ENCODE results near the gene SPON2. TPM values are rescaled to one million over a fixed set of nuclear protein-coding genes. Genes with fewer than 3 reads are reported as not detected.

Gene SPON2
- total RNA-seq, 1 experiment from 2014 or later: 0.88 TPM

DNA sequence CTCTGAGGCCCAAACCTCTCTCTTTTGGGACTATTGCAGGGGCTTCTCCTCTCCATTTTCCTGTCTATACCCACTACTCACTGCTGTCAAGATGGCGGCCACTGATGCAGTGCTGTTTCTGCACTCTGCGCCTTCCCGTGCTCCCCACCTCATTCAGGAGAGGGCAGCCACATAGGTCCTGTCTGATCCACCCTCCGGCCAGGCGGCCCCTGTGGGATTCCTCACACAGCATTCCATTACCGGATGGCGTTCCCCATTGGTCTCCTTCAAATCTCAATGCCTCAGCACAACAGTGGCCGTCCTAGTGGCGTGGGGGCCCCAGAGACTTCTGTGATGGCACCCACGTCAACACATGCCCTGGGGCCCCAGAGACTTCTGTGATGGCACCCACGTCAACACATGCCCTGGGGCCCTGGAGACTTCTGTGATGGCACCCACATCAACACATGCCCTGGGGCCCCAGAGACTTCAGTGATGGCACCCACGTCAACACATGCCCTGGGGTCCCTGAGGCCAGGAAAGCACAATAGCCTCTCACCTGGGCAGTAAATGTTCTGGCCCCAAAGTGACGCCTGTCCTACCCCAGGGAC is 7.3 kb downstream of the SPON2 start:
- no peak for DNase-seq (ENCODE audit: low read depth)
- in situ Hi-C loops (cut with HindIII; ENCODE audit: low pct_unique_long_range_greater_than_20kb, low sequenced_read_pairs): no loop called here

DNA sequence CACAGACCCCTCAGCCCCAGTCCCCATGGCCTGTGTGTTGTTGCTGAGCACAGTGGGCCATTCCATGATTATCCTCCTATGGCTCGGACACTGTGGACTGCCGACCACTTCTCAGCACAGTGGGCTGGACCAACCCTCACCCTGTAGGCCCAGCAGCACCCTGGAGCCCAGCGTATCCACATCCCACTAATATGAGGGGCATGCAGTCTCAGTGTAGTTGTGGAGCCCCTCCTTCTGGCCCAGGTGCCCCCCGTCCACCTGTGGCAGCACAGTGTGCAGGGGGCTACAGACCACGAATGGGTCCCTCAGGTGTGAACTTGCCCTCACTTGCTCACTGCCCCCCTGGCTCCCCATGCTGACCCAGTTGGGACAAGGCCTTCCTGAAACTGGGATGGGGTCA is 7.9 kb downstream of the SPON2 start:
- in situ Hi-C loops (cut with HindIII; ENCODE audit: low pct_unique_long_range_greater_than_20kb, low sequenced_read_pairs): no loop called here
- DNase-seq (ENCODE audit: low read depth): no peak

DNA sequence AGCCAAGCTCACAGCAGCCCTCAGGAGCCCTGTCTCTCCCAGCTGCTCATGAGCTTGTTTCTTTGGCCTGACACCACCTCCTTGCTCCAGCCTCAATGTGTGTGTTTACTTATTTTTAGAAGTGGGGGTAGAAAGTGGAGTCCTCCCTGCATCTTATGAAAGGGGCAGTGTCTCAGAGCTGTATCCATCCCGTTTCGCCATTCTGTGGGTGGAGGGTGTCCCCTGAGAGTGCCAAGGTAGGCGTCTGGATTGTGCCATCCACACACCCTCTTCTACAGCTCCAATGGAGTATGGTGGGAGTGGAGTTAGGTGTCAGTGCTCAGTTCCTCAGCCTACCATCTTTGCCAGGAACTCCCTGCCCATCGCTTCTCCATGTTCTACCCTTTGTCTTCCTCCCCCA is 8.3 kb downstream of the SPON2 start:
- DNase-seq (ENCODE audit: low read depth): no peak
- in situ Hi-C loops (cut with HindIII; ENCODE audit: low pct_unique_long_range_greater_than_20kb, low sequenced_read_pairs): no loop called here

DNA sequence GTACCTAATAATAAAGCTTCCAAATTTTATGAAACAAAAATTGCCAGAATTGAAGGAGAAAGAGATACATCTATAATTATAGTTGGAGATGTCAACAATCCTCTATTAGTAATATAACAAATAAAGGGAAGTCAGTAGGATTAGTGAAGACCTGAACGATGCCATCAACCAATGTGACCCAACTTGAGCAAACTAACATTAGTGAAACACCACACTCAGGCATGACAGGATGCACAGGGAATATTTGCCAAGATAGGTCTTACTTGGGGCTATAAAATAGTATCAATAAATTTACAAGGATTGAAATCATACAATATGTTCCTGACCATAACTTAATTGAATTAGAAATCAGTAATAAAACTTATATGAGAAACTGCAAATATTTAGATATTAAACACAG is 12.0 kb downstream of the SPON2 start:
- in situ Hi-C loops (cut with HindIII; ENCODE audit: low pct_unique_long_range_greater_than_20kb, low sequenced_read_pairs): no loop called here
- no peak for DNase-seq (ENCODE audit: low read depth)

DNA sequence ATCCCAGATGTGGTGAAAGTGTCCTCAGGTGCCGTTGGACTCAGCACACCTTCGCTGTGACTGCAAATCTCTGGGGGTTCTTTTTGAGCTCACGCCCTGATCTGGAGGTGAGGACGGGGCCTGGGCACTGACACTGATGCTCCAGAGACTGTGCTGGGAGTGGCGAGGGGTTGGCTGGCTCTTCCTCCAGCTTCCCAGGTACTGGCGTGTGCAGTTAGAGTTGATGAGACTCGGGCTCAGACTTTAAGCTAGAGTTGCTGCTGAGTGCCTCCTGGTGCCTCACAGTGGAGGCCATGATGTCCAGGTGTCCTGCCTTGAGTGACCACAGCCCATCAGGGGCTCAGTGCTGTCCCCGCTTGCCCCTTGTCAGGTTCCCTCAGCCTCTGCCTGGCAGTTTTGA is 16.3 kb downstream of the SPON2 start:
- no peak for DNase-seq (ENCODE audit: low read depth)
- in situ Hi-C loops (cut with HindIII; ENCODE audit: low pct_unique_long_range_greater_than_20kb, low sequenced_read_pairs): no loop called here

DNA sequence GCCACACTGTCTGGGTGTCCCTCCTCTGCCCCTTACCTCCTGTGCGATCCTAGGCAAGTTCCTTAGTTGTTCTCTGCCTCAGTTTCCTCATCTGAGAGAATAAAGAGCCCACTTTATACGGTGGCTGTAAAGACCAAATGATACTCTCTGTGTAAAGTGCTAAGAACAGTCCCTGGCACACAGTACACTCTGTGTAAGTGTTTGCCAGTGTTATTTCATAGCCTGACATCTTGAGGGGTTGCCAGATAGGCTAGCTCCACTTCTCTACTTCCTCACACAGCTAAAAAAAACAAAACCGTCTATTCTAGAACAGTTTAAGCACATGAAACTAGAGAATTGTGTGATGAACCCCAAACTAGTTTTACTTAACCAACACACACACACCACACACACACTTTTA is 17.1 kb downstream of the SPON2 start:
- in situ Hi-C loops (cut with HindIII; ENCODE audit: low pct_unique_long_range_greater_than_20kb, low sequenced_read_pairs): no loop called here
- DNase-seq (ENCODE audit: low read depth): no peak

DNA sequence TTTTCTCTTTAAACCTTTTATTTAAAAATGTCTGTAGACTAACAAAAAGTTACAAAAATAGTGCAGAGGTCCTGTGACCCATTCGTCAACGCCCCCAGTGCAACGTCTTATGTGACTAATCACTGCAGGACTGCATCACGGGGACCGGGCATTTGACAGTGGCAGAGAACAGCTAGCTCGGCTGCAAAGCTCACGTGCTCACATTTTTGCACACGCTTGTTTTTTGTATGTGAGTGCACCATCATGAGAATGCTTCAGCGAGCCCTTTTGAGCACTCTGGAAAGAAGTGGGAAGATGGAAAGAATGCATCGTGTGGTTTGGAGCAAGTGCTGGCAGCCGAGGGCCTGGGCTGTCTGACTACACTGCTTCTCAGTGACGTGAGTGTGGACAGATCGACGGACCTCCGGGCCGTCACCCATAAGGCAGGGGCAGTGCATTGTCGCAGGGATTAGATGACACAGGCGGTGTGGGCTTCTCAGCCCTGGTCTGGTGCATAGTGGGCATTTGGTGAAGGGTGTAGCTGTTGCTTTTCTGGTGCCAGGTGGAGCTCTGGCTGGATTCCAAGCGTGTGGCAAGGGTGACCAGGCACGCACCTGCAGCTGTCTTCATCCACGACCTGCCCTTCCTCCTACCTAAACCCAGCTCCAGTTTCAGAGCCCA is 17.7 kb downstream of the SPON2 start:
- in situ Hi-C loops (cut with HindIII; ENCODE audit: low pct_unique_long_range_greater_than_20kb, low sequenced_read_pairs): no loop called here
- DNase-seq (ENCODE audit: low read depth): no peak

DNA sequence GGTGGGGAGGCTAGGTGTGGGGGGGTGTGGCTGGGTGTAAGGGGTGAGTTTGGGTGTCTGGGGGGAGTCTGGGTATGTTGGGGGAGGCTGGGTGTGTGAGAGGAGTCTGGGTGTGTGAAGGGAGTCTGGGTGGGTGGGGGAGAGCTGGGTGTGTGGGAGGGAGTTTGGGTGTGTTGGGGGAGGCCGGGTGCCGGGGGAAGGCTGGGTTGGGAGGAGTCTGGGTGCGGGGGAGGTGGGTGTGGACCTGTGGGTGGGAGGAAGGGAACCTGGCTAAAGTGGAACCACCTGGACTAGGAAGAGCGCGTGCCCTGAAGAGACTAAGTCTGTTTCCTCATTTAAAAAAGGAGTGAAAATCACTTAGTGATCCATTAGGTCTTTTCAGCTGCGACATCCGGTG is 18.3 kb downstream of the SPON2 start:
- DNase-seq (ENCODE audit: low read depth): no peak
- in situ Hi-C loops (cut with HindIII; ENCODE audit: low pct_unique_long_range_greater_than_20kb, low sequenced_read_pairs): no loop called here

DNA sequence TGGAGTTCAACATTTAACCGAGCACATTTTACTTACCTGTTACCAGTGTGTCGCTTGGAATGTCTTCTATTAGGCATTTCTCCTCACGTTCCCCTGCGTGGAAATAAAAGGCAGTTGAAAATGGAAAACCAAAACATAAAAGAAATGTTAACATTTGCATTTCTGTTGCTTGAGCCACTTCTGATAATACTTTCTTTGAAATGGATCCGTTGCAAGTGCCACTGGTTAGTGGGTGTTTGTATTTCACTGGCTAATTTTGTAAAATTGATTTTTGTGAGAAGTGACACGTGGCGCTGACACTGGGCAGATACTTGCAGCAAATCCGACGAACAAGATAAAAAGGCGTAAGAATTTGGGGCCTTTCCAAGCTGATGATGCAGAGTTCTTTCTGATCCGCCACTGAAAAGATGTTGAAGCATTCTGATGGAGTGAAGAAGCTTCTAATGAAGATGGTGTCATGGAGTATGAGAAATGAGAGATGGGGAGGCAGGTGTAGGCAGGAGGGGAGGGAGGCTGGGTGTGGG is 18.8 kb downstream of the SPON2 start:
- in situ Hi-C loops (cut with HindIII; ENCODE audit: low pct_unique_long_range_greater_than_20kb, low sequenced_read_pairs): no loop called here
- no peak for DNase-seq (ENCODE audit: low read depth)

DNA sequence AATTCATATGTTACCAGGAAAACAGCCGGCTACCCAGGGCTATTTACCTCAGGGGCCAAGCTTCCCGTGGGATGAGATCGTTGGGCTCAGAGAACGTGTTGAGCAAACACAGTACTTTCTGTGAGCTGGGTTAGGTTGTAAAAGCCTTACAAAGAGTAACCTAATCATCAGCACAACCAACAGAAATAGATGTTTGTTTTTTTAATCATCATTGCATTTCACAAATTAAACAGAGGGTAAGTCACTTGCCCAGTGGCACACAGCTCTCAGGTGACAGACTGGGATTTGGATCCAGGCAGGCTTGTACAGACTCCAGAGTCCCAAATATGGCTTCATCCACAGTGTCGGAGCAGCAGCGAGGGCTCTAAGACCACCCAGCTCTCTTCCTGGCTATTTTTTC is 20.1 kb downstream of the SPON2 start:
- in situ Hi-C loops (cut with HindIII; ENCODE audit: low pct_unique_long_range_greater_than_20kb, low sequenced_read_pairs): no loop called here
- no peak for DNase-seq (ENCODE audit: low read depth)

DNA sequence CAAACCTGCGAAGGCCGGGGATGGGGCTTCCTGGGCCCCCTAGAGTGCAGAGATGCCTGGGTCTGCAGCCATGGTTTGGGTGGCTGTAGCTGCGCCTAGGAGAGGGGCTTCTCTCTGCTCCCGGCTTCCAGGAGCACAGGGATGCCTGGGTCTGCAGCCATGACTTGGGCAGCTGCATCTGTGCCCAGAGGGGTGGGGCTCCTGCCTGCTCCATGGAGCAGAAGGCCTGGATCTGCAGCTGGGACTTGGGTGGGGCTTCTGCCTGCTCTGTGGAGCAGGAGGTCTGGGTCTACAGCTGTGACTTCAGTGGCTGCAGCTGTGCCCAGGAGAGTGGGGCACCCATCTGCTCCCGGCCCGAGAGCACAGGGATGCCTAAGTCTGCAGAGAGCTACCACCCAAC is 20.8 kb downstream of the SPON2 start:
- no peak for DNase-seq (ENCODE audit: low read depth)
- in situ Hi-C loops (cut with HindIII; ENCODE audit: low pct_unique_long_range_greater_than_20kb, low sequenced_read_pairs): no loop called here

DNA sequence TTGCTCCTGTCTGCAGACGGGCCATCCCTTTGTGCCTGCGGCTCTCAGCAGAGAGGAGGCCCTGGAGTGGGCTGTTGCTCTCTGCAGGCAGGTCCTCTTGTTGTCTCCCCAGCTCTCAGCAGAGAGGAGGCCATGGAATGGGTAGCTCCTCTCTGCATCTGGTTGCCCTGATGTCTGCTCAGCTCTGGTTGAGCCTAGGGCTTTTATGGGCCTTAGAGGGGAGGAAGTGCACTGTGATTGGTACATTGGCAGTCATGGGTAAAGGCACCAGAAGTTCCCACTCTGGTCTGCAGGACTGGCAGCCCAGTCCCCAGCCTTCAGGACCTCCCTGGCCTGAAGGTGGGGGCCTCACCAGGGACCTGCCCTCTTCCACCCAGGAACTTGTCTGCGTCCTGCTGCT is 21.5 kb downstream of the SPON2 start:
- in situ Hi-C loops (cut with HindIII; ENCODE audit: low pct_unique_long_range_greater_than_20kb, low sequenced_read_pairs): no loop called here
- DNase-seq (ENCODE audit: low read depth): no peak

DNA sequence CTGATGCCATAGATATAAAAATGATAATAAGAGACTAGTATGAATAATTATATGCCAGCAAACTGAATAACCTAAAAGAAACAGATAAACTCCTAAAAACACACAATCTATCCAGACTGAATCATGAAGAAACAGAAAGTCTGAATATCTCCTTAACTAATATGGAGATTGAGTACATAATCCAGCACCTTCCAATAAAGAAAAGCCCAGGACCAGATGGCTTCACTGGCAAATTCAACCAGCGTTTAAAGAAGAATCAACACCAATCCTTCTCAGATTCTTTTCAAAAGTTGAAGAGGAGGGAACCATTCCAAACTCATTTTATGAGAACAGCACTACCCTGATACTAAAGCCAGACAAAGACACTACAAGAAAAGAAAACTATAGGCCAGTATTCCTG is 32.5 kb downstream of the SPON2 start:
- no peak for DNase-seq (ENCODE audit: low read depth)
- in situ Hi-C loops (cut with HindIII; ENCODE audit: low pct_unique_long_range_greater_than_20kb, low sequenced_read_pairs): no loop called here

DNA sequence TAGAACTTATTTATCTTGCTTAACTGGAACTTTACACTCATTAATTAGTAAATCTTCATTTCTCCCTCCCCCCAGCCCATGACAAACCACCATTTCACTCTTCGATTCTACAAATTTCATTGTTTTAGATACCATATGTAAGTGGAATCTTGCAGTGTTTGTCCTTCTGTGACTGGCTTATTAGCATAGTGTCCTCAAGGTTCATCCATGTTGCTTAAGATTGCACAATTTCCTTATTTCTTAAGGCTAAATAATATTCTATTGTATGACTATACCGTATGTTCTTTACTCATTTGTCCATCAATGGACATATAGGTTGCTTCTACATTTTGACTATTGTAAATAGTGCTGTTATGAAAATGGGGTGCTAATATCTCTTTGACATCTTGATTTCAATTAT is 34.5 kb downstream of the SPON2 start:
- DNase-seq (ENCODE audit: low read depth): no peak
- in situ Hi-C loops (cut with HindIII; ENCODE audit: low pct_unique_long_range_greater_than_20kb, low sequenced_read_pairs): no loop called here

DNA sequence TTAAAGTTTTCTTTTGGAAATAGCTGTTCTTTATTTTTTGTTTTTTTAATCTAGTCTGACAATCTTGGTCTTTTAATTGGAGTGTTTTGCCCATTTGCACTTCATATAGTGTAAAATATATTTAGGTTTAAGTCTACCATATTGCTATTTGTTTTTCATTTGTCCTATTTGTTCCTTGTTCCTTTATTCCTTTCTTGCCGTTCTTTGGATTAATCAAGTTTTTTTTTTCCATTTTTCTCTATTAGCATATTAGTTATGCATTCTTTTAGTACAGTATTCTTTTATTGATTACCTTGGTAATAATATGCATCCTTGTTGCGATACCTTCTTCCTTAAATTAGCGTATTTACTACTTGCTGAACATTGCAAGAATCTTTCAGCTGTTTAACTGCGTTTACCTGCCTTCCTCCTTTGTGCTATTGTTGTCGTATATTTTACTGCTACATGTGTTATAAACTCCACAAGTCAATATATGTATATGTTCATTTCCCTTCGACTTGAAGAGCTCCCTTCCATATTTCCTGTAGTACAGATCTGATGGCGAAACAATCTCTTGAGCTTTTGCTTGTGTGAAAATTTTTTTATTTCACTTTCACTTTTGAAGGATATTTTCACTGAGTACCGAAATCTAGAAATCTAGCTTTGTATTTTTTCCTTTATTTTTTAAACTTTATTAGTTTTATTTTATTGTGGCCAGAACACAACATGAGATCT is 35.2 kb downstream of the SPON2 start:
- DNase-seq (ENCODE audit: low read depth): no peak
- in situ Hi-C loops (cut with HindIII; ENCODE audit: low pct_unique_long_range_greater_than_20kb, low sequenced_read_pairs): no loop called here

DNA sequence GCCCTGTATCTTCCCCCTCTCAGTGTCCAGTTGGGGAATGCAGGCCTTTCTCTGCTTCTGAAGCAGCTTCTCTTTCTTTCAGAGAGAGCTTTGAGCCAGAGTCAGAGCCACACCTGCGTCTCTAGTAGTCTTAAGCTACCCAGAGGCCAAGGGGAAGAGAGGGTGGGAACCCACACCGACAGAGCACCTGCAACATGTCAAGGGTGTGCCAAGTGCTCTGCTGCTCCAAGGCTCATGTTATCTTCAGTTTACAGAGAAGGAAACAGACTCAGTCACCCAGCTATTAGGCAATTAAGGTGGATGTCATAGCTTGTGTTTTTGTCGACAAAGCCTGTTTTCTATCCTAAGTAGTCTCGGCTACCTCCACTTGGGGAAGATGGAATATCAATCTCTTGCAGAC is 36.3 kb downstream of the SPON2 start:
- in situ Hi-C loops (cut with HindIII; ENCODE audit: low pct_unique_long_range_greater_than_20kb, low sequenced_read_pairs): no loop called here
- DNase-seq (ENCODE audit: low read depth): no peak

DNA sequence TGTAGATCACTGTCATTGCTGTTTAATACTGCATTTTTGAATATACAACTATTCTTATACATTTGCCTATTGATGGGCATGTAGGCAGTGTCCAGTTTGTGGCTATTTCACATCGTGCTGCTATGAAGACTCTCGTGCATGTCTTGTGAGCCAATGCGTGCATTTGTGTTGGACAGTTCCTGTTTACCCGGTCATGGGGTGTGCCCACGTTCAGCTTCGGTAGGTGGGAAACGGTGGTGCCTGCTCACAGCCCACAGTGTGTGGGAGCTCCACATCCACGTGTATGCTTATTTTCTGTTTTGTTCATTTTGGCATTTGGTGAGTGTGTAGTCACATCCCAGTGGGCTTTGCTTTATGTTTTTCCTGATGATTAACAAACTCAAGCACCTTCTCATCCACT is 39.4 kb downstream of the SPON2 start:
- no peak for DNase-seq (ENCODE audit: low read depth)
- in situ Hi-C loops (cut with HindIII; ENCODE audit: low pct_unique_long_range_greater_than_20kb, low sequenced_read_pairs): no loop called here

DNA sequence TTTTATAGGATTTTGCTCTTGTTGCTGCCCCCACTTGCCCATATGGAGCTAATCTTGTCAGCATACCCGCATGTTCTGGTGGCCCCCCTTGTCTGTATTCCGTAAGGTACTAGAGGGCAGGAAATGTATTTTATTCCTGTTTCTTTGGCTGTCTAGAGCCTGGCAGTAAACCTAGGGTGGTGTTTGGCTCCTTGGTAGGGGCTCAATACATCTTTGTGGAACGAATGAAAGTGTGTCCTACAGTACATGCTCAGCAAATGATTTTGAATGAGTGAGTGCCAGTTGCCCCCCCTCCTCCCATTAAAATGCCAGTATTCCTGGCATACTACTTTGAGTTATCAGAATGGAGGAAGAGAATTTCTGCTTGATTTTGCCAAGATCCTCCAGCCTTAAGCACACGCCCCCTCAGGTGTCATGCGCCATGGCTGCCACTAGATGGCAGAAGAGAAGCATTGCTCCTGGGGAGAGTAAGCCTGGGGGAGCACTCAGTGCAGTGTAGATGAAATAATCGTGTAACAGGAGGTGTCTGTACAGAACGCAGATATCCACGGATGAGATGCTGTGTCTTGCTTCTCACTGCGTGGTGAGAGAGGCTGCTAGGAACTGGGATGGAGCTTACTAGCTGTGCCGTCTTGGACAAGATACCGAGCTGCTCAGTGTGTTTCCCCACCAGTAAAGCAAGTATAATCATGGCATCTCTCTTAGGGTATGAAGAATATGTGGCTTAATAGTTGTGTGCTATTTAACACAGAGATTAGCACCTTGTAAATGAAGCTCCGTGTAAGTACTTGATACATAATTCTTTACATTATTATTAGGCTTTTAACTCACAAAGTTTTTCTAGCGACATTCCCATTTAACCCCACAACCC is 41.8 kb downstream of the SPON2 start:
- peak; percentile 72 for DNase-seq (ENCODE audit: low read depth)
- in situ Hi-C loops (cut with HindIII; ENCODE audit: low pct_unique_long_range_greater_than_20kb, low sequenced_read_pairs): no loop called here

DNA sequence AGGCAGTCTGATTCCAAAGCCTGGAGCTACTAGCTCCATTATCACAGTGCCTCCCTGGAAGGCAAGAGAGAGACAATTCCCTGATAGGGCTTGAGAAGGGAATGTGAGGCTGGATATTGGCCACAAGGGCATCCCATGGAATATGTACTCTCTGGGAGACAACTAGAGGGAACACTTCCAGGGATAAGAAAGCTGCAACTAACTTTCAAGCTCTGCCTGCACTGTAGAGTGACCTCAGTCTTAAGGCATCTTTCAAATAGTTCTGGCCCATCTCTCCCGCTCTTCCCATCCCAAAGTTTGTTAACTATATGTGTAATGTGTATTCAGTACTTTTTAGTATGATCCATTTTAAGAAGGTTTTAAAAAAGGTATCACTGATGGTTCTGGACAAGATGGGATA is 45.9 kb downstream of the SPON2 start:
- in situ Hi-C loops (cut with HindIII; ENCODE audit: low pct_unique_long_range_greater_than_20kb, low sequenced_read_pairs): no loop called here
- no peak for DNase-seq (ENCODE audit: low read depth)
